ENCODE data around the gene HIP1.

DNA sequence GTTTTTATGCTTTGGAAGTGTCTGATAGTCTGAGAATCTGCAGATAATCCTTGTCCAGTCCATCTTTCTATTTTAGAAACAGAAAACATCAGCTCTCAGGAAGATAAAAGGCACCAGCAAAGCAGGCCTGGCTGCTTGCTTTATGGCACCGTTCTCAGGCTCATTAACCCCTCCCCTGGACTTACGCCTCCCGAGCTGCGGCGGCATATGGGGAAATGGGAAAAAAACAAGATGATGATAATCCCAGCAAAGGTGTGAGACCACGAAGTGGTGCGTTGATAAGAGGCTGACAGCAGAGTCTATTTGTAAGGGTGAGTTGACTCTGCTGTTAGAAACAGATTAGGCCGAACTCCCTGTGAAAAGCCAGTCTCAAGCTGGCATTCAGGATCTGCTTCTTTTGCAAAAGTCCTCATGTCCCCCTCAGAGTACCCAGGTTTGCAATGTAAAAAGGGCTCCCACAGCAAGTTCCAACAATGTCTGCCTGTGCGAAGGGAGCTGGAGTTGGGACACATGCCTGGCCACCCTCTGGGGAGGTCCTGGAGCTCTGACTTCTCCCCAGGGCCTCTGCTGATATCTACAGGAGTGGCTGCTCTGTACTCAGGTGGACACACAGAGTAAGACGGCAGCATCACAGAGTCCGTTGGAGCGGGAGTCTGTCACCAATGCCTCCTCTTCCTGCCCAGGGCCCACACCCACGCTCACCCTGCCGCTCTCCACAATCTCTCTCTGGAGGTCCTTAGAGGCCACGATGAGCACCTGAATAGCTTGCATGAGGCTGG is 192.3 kb downstream of the HIP1 start:
- TF ChIP-seq, protein P1, sequence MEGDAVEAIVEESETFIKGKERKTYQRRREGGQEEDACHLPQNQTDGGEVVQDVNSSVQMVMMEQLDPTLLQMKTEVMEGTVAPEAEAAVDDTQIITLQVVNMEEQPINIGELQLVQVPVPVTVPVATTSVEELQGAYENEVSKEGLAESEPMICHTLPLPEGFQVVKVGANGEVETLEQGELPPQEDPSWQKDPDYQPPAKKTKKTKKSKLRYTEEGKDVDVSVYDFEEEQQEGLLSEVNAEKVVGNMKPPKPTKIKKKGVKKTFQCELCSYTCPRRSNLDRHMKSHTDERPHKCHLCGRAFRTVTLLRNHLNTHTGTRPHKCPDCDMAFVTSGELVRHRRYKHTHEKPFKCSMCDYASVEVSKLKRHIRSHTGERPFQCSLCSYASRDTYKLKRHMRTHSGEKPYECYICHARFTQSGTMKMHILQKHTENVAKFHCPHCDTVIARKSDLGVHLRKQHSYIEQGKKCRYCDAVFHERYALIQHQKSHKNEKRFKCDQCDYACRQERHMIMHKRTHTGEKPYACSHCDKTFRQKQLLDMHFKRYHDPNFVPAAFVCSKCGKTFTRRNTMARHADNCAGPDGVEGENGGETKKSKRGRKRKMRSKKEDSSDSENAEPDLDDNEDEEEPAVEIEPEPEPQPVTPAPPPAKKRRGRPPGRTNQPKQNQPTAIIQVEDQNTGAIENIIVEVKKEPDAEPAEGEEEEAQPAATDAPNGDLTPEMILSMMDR (conservative IDR thresholded peaks at IDR 0.05): no peak
- no peak for TF ChIP-seq EZH2 (IDR thresholded peaks at IDR 0.05; ENCODE audit: low read depth)

Measured in PC-9 (cell line).